CD4-positive, CD25-positive, alpha-beta regulatory T cell (primary cell): Measurements from ENCODE around the gene PKLR. TPM values are rescaled to one million over a fixed set of nuclear protein-coding genes. Genes with fewer than 3 reads are reported as not detected.
A peak's percentile ranks its signal among the peaks of the same experiment; 100 is the strongest.

Experiments
- ATAC-seq, 2 donors: fragments of 150-1000 bp; cut with Tn5 transposase; one replicate each; pipeline ENCODE4 v1.10.0; 2021; ENCODE audit warnings: low read depth in 2 of 2, moderate number of reproducible peaks in 2 of 2, moderate library complexity in 1 of 2
- DNase-seq, 3 donors: peaks; one replicate each; pipeline versions ENCODE4 v3.0.0 to v3.0.0-alpha.2; 2012 to 2022; ENCODE audit warnings: mixed read lengths in 1 of 3
- H3K27ac ChIP-seq: one replicate; pipeline ENCODE4 v1.7.0; 2013; ENCODE audit warnings: mild to moderate bottlenecking, low read length; ENCODE audit not compliant: insufficient read depth, poor library complexity, severe bottlenecking
- H3K27me3 ChIP-seq: one replicate; pipeline ENCODE4 v1.7.0; 2013; ENCODE audit warnings: low read length; ENCODE audit not compliant: control insufficient read depth, insufficient read depth
- H3K36me3 ChIP-seq: one replicate; pipeline ENCODE4 v1.7.0; 2013; ENCODE audit warnings: mild to moderate bottlenecking, low read length, moderate library complexity; ENCODE audit not compliant: control insufficient read depth, insufficient read depth
- H3K4me1 ChIP-seq: 2 replicates; pipeline ENCODE4 v1.7.0; 2013; ENCODE audit warnings: mild to moderate bottlenecking, low read length; ENCODE audit not compliant: insufficient read depth, control insufficient read depth, poor library complexity, severe bottlenecking
- H3K4me3 ChIP-seq: one replicate; pipeline ENCODE4 v1.7.0; 2013; ENCODE audit warnings: low read depth, mild to moderate bottlenecking, low read length, moderate library complexity
- H3K9me3 ChIP-seq, 2 experiments: 1 replicate in 1 of 2; 2 replicates in 1 of 2; pipeline ENCODE4 v1.7.0; 2013; ENCODE audit warnings: low read length in 2 of 2, mild to moderate bottlenecking in 1 of 2, moderate library complexity in 1 of 2; ENCODE audit not compliant: control insufficient read depth in 2 of 2
- H3K27ac Mint-ChIP-seq, 3 donors: one replicate each; pipeline ENCODE4 v1.8.0; 2020 to 2022; ENCODE audit warnings: mild to moderate bottlenecking in 3 of 3, mixed read lengths in 3 of 3, moderate library complexity in 2 of 3
- H3K27me3 Mint-ChIP-seq: one replicate; pipeline ENCODE4 v1.8.0; 2022; ENCODE audit warnings: mild to moderate bottlenecking, mixed read lengths
- H3K36me3 Mint-ChIP-seq: one replicate; pipeline ENCODE4 v1.8.0; 2020; ENCODE audit warnings: mixed read lengths
- H3K4me1 Mint-ChIP-seq, 4 donors: one replicate each; pipeline ENCODE4 v1.8.0; 2020 to 2022; ENCODE audit warnings: mixed read lengths in 4 of 4, mild to moderate bottlenecking in 1 of 4
- H3K4me3 Mint-ChIP-seq, 4 donors: one replicate each; pipeline ENCODE4 v1.8.0; 2020 to 2022; ENCODE audit warnings: mild to moderate bottlenecking in 4 of 4, mixed read lengths in 4 of 4, moderate library complexity in 3 of 4
- H3K9me3 Mint-ChIP-seq, 7 donors: one replicate each; pipeline ENCODE4 v1.8.0; 2020 to 2022; ENCODE audit warnings: mixed read lengths in 7 of 7, mild to moderate bottlenecking in 3 of 7, moderate library complexity in 2 of 7
- polyA plus RNA-seq, 4 donors: library from polyadenylated mRNA; unstranded; fragments of 300-500 nt; fragmentation: Illumina TruSeq; gene quantifications; one replicate each; pipeline ENCODE4 v1.2.3, GENCODE V29; 2021
- total RNA-seq: library from RNA; stranded (reverse); gene quantifications from one replicate; pipeline ENCODE4 v1.2.3, GENCODE V29; 2022

The PKLR gene
- total and polyA plus RNA-seq, 5 donors from 2014 or later, result not detected

DNA sequence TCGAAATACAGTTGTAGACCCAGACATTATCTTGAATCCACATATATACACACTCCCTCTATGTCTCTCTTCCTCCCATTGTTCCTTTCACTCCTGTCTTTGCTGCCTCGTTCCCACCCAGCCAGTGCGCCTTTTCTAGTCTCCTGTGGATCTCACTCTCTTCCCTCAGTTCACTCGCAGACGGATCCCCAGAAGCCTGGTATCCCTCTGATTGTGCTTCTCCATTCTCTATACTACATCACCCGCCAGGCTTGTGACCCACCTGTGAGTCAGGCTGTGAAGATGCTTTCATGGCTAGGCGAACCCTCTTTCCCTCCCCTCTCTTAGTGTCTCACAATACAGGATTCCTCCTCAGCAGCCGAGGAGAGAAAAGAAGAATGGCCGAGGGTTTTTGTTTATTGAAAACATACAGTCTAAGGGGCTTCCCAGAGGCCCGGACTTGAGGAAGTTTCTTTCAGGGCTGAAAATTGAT, 22.5 kb downstream of the PKLR start:
- ATAC-seq (no peak), DNase-seq (no peak)
- Histone ChIP-seq H3K27me3 (no peaks in the 10 kb centered on the region), H3K27ac (peak overlapping the region; percentile 24), H3K9me3 (no peaks in the 10 kb centered on the region), H3K4me3 (peak overlapping the region; percentile 18), H3K36me3 (no peaks in the 10 kb centered on the region), H3K4me1 (peaks cover 26% of the 10 kb centered on the region)
- H3K36me3 Mint-ChIP-seq, result no peaks in the 10 kb centered on the region
- peak overlapping the region; percentile 45 to 70 (median 48) for H3K27ac Mint-ChIP-seq
- H3K27me3 Mint-ChIP-seq, result peaks cover 6% of the 10 kb centered on the region
- peaks cover 11 to 33% (median 15%) of the 10 kb centered on the region in 4 donors for H3K4me1 Mint-ChIP-seq
- H3K4me3 Mint-ChIP-seq, result peak overlapping the region; percentile 78 to 90 (median 86)
- H3K9me3 Mint-ChIP-seq, result no peaks in the 10 kb centered on the region

DNA sequence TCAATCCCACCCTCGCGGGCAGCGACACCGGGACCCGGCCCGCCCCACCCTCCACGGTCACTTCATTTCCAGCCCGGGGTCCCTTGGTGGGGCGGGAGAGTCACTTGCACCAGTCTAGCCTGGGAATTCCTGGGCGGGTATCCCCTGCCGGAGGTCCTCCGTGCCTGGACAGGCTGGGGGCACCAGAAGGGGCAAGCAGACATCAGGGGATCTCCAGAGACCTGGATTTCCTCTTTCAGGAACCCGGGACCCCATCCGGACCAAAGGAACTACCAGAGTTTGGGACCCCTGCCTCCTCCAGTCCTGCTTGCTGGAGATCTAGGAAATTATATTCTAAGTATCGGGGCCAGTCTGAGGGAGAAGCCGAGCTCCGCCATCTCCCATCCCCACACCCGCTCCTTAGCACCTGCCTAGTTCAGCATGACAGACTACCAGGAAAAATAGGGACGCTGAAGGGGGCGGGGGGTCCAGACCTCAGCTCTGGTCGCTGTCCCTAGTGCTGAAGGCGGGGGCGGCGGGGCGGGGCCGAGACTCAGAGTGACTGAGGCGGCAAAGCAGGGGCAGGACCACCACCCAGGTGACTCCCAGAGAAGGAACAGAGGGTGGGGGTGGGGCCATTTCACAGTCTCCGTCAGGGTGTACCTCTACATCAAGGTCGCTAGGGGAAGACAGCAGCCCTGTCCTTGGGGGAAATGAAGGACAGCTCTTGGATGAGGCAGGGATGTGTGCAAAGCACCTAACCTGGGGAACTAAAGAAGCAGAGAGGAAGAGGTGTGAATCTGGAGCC, 23.1 kb downstream of the PKLR start:
- no peaks in the 10 kb centered on the region for H3K9me3 Mint-ChIP-seq
- Histone ChIP-seq H3K36me3 (no peaks in the 10 kb centered on the region), H3K4me3 (peak overlapping the region; percentile 18), H3K4me1 (peaks cover 30% of the 10 kb centered on the region), H3K27ac (peak overlapping the region; percentile 55), H3K27me3 (no peaks in the 10 kb centered on the region), H3K9me3 (no peaks in the 10 kb centered on the region)
- H3K27ac Mint-ChIP-seq, result peak overlapping the region; percentile 38 to 70 (median 45)
- H3K4me1 Mint-ChIP-seq, result peaks cover 11 to 38% (median 18%) of the 10 kb centered on the region in 4 donors
- peak overlapping the region; percentile 78 to 90 (median 86) for H3K4me3 Mint-ChIP-seq
- ATAC-seq (peak; percentile 25 to 27), DNase-seq (peak; percentile 66 to 73 (median 71))
- no peaks in the 10 kb centered on the region for H3K36me3 Mint-ChIP-seq
- peaks cover 6% of the 10 kb centered on the region for H3K27me3 Mint-ChIP-seq

DNA sequence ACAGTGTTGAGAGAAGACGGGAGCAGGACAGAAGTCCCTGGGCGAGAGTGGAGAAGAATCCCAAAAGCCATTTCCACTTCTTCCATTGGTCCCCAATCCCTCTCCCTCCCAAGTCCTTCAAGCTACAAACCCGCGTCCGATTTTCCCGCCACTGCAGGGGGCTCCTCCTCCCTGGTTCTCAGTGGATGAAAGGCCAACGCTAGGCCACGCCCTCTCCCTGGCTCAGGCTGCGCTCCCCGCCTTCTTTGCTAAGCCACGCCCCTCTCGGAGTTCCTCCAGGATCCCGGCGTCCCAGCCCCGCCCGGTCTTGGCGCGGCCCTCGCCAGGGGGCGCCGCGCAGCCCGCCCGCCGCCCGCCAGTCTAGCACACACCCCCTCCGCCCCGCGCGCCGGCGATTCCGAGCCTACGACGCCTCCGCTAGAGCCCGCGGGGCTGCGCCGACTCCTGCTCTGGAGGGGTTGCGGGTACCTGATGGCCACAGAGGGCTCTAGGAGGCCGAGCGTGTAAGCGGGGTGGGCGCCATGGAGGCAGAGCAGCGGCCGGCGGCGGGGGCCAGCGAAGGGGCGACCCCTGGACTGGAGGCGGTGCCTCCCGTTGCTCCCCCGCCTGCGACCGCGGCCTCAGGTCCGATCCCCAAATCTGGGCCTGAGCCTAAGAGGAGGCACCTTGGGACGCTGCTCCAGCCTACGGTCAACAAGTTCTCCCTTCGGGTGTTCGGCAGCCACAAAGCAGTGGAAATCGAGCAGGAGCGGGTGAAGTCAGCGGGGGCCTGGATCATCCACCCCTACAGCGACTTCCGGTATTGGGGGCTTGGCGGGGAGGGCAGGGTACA, 24.0 kb downstream of the PKLR start, which contains the start of gene HCN3:
Gene HCN3, plus strand, starts transcription at position 394 of the 832 bp plus-strand sequence. Its CDS starts 128 bp downstream, at position 522.
- H3K27ac ChIP-seq, result peak within 1 kb of the TSS; percentile 55
- H3K4me1 ChIP-seq, result peaks cover 35% of the 10 kb centered on the region
- Mint-ChIP-seq H3K9me3 (no peaks in the 10 kb centered on the region), H3K36me3 (no peaks in the 10 kb centered on the region), H3K27me3 (peaks cover 6% of the 10 kb centered on the region), H3K27ac (peak within 1 kb of the TSS; percentile 38 to 70 (median 65)), H3K4me3 (peak within 1 kb of the TSS; percentile 78 to 93 (median 87)), H3K4me1 (peaks cover 16 to 44% (median 24%) of the 10 kb centered on the region in 4 donors)
- peak; percentile 43 to 44 for ATAC-seq
- H3K36me3 ChIP-seq, result no peaks in the 10 kb centered on the region
- no peaks in the 10 kb centered on the region for H3K27me3 ChIP-seq
- no peaks in the 10 kb centered on the region for H3K9me3 ChIP-seq
- DNase-seq, result peak; percentile 65 to 90 (median 88)
- H3K4me3 ChIP-seq, result peak within 1 kb of the TSS; percentile 80

DNA sequence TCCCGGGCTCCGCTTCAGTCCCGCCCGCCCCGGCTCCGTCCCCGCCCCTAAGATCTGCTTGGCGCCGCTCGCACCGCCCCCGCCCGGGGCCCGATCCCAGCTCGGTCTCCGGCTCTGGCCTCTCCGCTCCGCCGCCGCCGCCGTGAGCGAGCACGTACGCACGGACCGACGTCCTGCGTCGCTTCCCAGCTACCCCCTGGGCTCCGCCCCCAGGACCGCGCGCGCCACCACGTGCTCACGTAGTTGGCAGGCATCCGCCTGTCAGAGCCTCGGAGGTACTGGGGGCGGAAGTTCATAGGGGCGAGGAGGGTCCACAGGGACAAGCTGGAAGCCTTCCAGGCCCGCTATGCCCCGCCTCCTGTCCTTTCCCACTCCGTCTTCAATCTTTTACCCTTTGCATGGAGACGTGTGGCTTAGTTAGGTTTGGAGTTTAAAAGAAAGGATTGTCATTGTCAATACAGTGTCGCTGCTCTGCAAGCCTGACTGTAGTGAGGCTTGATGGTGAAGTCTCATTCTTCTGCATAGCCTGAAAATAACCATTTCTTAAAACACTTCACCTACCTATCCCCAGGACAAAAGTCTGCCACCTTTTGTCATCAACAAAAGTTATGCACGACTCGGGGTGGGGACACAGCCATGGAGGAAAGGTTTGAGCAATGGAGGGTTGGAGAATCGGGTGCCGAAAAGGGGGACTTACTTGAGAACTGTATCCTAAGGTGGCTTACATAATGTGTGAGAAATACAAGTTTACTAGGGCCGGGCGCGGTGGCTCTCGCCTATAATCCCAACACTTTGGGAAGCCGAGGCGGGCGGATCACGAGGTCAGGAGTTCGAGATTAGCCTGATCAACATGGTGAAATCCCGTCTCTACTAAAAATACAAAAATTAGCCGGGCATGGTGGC, 27.6 kb downstream of the PKLR start, which contains the start of gene CLK2:
Gene CLK2, minus strand, starts transcription at position 162 of the 903 bp plus-strand sequence. CDS start 2,527 bp downstream, outside the sequence.
- ATAC-seq, result peak; percentile 92
- peak within 1 kb of the TSS; percentile 94 to 98 (median 97) for H3K27ac Mint-ChIP-seq
- H3K27me3 ChIP-seq, result no peaks in the 10 kb centered on the region

DNA sequence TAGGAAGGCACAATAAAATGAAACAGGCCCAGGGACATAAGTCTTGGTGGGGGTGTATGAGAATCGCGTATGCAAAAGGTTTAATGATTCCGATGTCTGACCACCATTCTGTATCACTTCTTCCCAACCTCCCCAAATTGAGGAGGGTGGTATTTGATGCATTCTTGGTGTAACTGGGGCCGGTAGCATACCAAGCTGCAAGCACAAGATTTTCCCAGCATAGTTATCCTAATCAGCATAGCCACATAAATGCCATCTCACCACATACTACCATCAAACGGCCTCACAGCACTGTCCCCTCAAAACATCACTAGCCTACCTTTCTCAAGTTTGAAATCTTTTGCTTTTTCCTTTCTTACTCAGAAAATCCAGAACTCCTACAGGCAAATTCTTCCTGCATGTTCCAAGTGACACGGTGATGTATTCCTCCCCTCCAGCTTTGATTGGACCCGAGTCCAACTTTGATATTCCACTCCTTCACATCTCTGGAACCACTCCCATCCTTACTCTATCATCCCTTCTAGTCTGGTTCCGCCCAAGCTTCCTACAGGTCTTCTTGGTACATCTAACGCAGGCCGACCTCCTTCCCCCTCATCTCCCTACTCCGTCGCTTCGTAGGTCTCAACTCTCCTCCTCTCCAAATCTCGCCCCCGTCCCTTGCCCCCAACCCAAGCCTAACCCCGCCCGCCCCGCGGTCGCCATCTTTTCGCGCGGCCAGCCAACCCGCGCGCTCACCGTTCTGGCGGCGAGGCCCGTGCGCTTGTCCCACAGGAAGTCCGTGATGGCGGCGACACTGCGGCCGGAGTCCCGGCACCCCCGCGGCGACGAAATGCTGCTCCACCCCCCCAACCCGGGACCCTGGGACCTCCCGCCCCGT, 28.5 kb downstream of the PKLR start:
- Mint-ChIP-seq H3K27me3 (no peaks in the 10 kb centered on the region), H3K27ac (peak overlapping the region; percentile 94 to 98 (median 97)), H3K4me3 (peak overlapping the region; percentile 93 to 99 (median 97)), H3K9me3 (no peaks in the 10 kb centered on the region), H3K4me1 (peaks cover 21 to 46% (median 29%) of the 10 kb centered on the region in 4 donors), H3K36me3 (peaks cover 24% of the 10 kb centered on the region)
- H3K4me3 ChIP-seq, result peak overlapping the region; percentile 94
- ATAC-seq, result peak; percentile 14 to 15
- DNase-seq, result no peak
- H3K9me3 ChIP-seq, result no peaks in the 10 kb centered on the region
- peaks cover 35% of the 10 kb centered on the region for H3K4me1 ChIP-seq
- H3K27ac ChIP-seq, result peak overlapping the region; percentile 93
- H3K27me3 ChIP-seq, result no peaks in the 10 kb centered on the region
- peaks cover 28% of the 10 kb centered on the region for H3K36me3 ChIP-seq

More for the DNA sequence above, 27.6 kb downstream of the PKLR start, which contains the start of gene CLK2:
- H3K4me3 Mint-ChIP-seq, result peak within 1 kb of the TSS; percentile 93 to 99 (median 97)
- H3K27me3 Mint-ChIP-seq, result no peaks in the 10 kb centered on the region
- no peaks in the 10 kb centered on the region for H3K9me3 Mint-ChIP-seq
- H3K9me3 ChIP-seq, result no peaks in the 10 kb centered on the region
- H3K36me3 ChIP-seq, result peaks cover 20% of the 10 kb centered on the region
- peaks cover 42% of the 10 kb centered on the region for H3K4me1 ChIP-seq
- H3K27ac ChIP-seq, result peak within 1 kb of the TSS; percentile 93
- peaks cover 21 to 54% (median 31%) of the 10 kb centered on the region in 4 donors for H3K4me1 Mint-ChIP-seq
- H3K36me3 Mint-ChIP-seq, result peaks cover 17% of the 10 kb centered on the region
- peak; percentile 92 to 98 (median 93) for DNase-seq
- peak within 1 kb of the TSS; percentile 94 for H3K4me3 ChIP-seq

DNA sequence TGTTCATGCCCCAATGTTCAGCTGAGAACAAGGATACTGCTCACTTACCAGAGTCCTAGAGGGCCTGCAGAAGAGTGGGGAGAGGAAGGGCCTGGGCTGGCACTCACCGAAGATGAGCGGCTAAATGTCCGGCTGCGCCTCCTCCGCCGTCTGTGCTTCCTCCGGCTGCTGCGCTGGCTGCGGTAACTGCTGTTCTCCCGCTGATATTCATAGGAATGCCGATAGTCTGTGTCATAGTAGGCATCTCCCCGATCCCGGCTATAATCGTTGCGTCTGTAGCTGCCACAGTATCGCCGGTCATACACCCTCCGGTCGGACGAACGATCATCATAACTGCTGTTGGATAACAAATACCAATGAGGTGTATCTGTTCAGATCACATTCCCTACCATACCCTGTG, 31.9 kb downstream of the PKLR start:
- Mint-ChIP-seq H3K9me3 (no peaks in the 10 kb centered on the region), H3K4me1 (peaks cover 12 to 32% (median 20%) of the 10 kb centered on the region in 4 donors), H3K27ac (no peak overlapping the region), H3K36me3 (peaks cover 46% of the 10 kb centered on the region), H3K27me3 (no peaks in the 10 kb centered on the region), H3K4me3 (peak overlapping the region in 2 of 4 donors; percentile 24 to 74)
- DNase-seq, result no peak
- ATAC-seq, result no peak
- Histone ChIP-seq H3K9me3 (no peaks in the 10 kb centered on the region), H3K4me3 (no peak overlapping the region), H3K4me1 (peaks cover 20% of the 10 kb centered on the region), H3K27me3 (no peaks in the 10 kb centered on the region), H3K27ac (no peak overlapping the region), H3K36me3 (peaks cover 57% of the 10 kb centered on the region)
